ENCODE measurements around the gene RIMBP2.

The RIMBP2 gene

GRCh38 chr12:130357241-130357640 is 358.9 kb downstream of the RIMBP2 start:
- Histone ChIP-seq H3K27ac (ENCODE audit: low read depth, low read length) (no peak overlapping the region), H3K4me3 (ENCODE audit: low read depth, low read length) (no peak overlapping the region), H3K9ac (ENCODE audit: low read length) (no peak overlapping the region), H3K4me1 (ENCODE audit: control insufficient read depth, insufficient read depth, low read length) (peaks cover 2% of the 10 kb centered on the region; the same call in 1 of the 2 replicates), H3K27me3 (ENCODE audit: control insufficient read depth, insufficient read depth, low read length) (peaks cover 10% of the 10 kb centered on the region), H3K36me3 (ENCODE audit: control insufficient read depth, insufficient read depth, low read length) (no peaks in the 10 kb centered on the region), H3K9me3 (ENCODE audit: control insufficient read depth, insufficient read depth, low read depth, low read length) (no peaks in the 10 kb centered on the region)

GRCh38 chr12:130356222-130356621 is 359.9 kb downstream of the RIMBP2 start:
- Histone ChIP-seq H3K36me3 (ENCODE audit: control insufficient read depth, insufficient read depth, low read length) (no peaks in the 10 kb centered on the region), H3K27ac (ENCODE audit: low read depth, low read length) (no peak overlapping the region), H3K9ac (ENCODE audit: low read length) (no peak overlapping the region), H3K9me3 (ENCODE audit: control insufficient read depth, insufficient read depth, low read depth, low read length) (no peaks in the 10 kb centered on the region), H3K4me3 (ENCODE audit: low read depth, low read length) (no peak overlapping the region), H3K4me1 (ENCODE audit: control insufficient read depth, insufficient read depth, low read length) (peaks cover 2% of the 10 kb centered on the region), H3K27me3 (ENCODE audit: control insufficient read depth, insufficient read depth, low read length) (peaks cover 8% of the 10 kb centered on the region; the same call in 1 of the 2 replicates)

GRCh38 chr12:130354407-130354806 is 361.7 kb downstream of the RIMBP2 start:
- Histone ChIP-seq H3K27ac (ENCODE audit: low read depth, low read length) (no peak overlapping the region), H3K9ac (ENCODE audit: low read length) (no peak overlapping the region), H3K36me3 (ENCODE audit: control insufficient read depth, insufficient read depth, low read length) (no peaks in the 10 kb centered on the region), H3K4me3 (ENCODE audit: low read depth, low read length) (no peak overlapping the region), H3K27me3 (ENCODE audit: control insufficient read depth, insufficient read depth, low read length) (peaks cover 8% of the 10 kb centered on the region; the same call in 1 of the 2 replicates), H3K9me3 (ENCODE audit: control insufficient read depth, insufficient read depth, low read depth, low read length) (no peaks in the 10 kb centered on the region), H3K4me1 (ENCODE audit: control insufficient read depth, insufficient read depth, low read length) (peaks cover 2% of the 10 kb centered on the region)

- Histone ChIP-seq H3K36me3 (ENCODE audit: control insufficient read depth, insufficient read depth, low read length) (no peaks in the 10 kb centered on the region), H3K27ac (ENCODE audit: low read depth, low read length) (no peak overlapping the region), H3K9me3 (ENCODE audit: control insufficient read depth, insufficient read depth, low read depth, low read length) (no peaks in the 10 kb centered on the region), H3K27me3 (ENCODE audit: control insufficient read depth, insufficient read depth, low read length) (peaks cover 5% of the 10 kb centered on the region; the same call in 1 of the 2 replicates), H3K4me1 (ENCODE audit: control insufficient read depth, insufficient read depth, low read length) (peaks cover 2% of the 10 kb centered on the region), H3K9ac (ENCODE audit: low read length) (no peak overlapping the region), H3K4me3 (ENCODE audit: low read depth, low read length) (no peak overlapping the region)
These were observed 363.0 kb downstream of the RIMBP2 start for GRCh38 chr12:130353081-130353480.

- no peak overlapping the region for H3K4me3 ChIP-seq (ENCODE audit: low read depth, low read length)
- H3K27me3 ChIP-seq (ENCODE audit: control insufficient read depth, insufficient read depth, low read length): peaks cover 5% of the 10 kb centered on the region; the same call in 1 of the 2 replicates
- H3K4me1 ChIP-seq (ENCODE audit: control insufficient read depth, insufficient read depth, low read length): no peaks in the 10 kb centered on the region; the same call in 1 of the 2 replicates
- H3K36me3 ChIP-seq (ENCODE audit: control insufficient read depth, insufficient read depth, low read length): no peaks in the 10 kb centered on the region
- no peak overlapping the region for H3K9ac ChIP-seq (ENCODE audit: low read length)
- no peak overlapping the region for H3K27ac ChIP-seq (ENCODE audit: low read depth, low read length)
- H3K9me3 ChIP-seq (ENCODE audit: control insufficient read depth, insufficient read depth, low read depth, low read length): no peaks in the 10 kb centered on the region
These were observed 364.8 kb downstream of the RIMBP2 start for GRCh38 chr12:130351326-130351725.

GRCh38 chr12:130350715-130351114 is 365.4 kb downstream of the RIMBP2 start:
- no peaks in the 10 kb centered on the region; the same call in 1 of the 2 replicates for H3K4me1 ChIP-seq (ENCODE audit: control insufficient read depth, insufficient read depth, low read length)
- no peaks in the 10 kb centered on the region for H3K9me3 ChIP-seq (ENCODE audit: control insufficient read depth, insufficient read depth, low read depth, low read length)
- H3K9ac ChIP-seq (ENCODE audit: low read length): no peak overlapping the region
- H3K27me3 ChIP-seq (ENCODE audit: control insufficient read depth, insufficient read depth, low read length): peaks cover 5% of the 10 kb centered on the region; the same call in 1 of the 2 replicates
- no peak overlapping the region for H3K4me3 ChIP-seq (ENCODE audit: low read depth, low read length)
- no peaks in the 10 kb centered on the region for H3K36me3 ChIP-seq (ENCODE audit: control insufficient read depth, insufficient read depth, low read length)
- no peak overlapping the region for H3K27ac ChIP-seq (ENCODE audit: low read depth, low read length)

- H3K4me1 ChIP-seq (ENCODE audit: control insufficient read depth, insufficient read depth, low read length): no peaks in the 10 kb centered on the region; the same call in 1 of the 2 replicates
- no peaks in the 10 kb centered on the region for H3K27me3 ChIP-seq (ENCODE audit: control insufficient read depth, insufficient read depth, low read length)
- no peak overlapping the region for H3K27ac ChIP-seq (ENCODE audit: low read depth, low read length)
- no peak overlapping the region for H3K4me3 ChIP-seq (ENCODE audit: low read depth, low read length)
- H3K9me3 ChIP-seq (ENCODE audit: control insufficient read depth, insufficient read depth, low read depth, low read length): no peaks in the 10 kb centered on the region
- H3K36me3 ChIP-seq (ENCODE audit: control insufficient read depth, insufficient read depth, low read length): no peaks in the 10 kb centered on the region
- no peak overlapping the region for H3K9ac ChIP-seq (ENCODE audit: low read length)
These were observed 368.5 kb downstream of the RIMBP2 start for GRCh38 chr12:130347588-130347987.

Data from HUES6 (cell line).